ENCODE data around the gene INO80C. TPM values are rescaled to one million over a fixed set of nuclear protein-coding genes. Genes with fewer than 3 reads are reported as not detected.

INO80C gene
- total RNA-seq, 5 donors from 2014 or later (not counting 1 experiment from before 2014, with no cell fraction given) = 19.3 to 29.5 (median 23.1) TPM

- no peaks in the 10 kb centered on the region for H3K9me3 Mint-ChIP-seq
- DNase-seq = no peak
- H3K4me1 ChIP-seq (ENCODE audit: control insufficient read depth in 1 of 2, extremely low read depth in 1 of 2, insufficient read depth in 2 of 2, low read length in 2 of 2) = no peaks in the 10 kb centered on the region
- H3K4me3 Mint-ChIP-seq = no peak overlapping the region
- ATAC-seq (replicated peaks in 1 of 4) = no peak
- no peak overlapping the region for H3K27ac ChIP-seq (ENCODE audit: low read length)
- H3K9me3 ChIP-seq = no peaks in the 10 kb centered on the region
- H3K4me1 Mint-ChIP-seq = peaks cover 0 to 1% (median 0%) of the 10 kb centered on the region in 3 donors
- CTCF ChIA-PET = interaction anchor here in 1 of 2 donors (0.6 kb wide), 1 partner anchor 17 kb away, joined by 4 read pairs; no protein-coding TSS in a partner anchor
- WGBS (ENCODE audit: insufficient coverage) = no CpG with 5 or more reads among the region's 2 CpGs
- no peak overlapping the region for H3K4me3 ChIP-seq (ENCODE audit: control insufficient read depth in 1 of 2, extremely low read depth in 1 of 2, low read length in 1 of 2)
- no peaks in the 10 kb centered on the region for H3K36me3 ChIP-seq (ENCODE audit: control insufficient read depth in 2 of 2, extremely low read depth in 1 of 2, insufficient read depth in 1 of 2, low read length in 1 of 2)
- H3K36me3 Mint-ChIP-seq = no peaks in the 10 kb centered on the region
- POLR2A ChIA-PET = no interaction called here
- no peaks in the 10 kb centered on the region for H3K27me3 Mint-ChIP-seq
- peaks cover 0 to 3% of the 10 kb centered on the region in 2 experiments for H3K27me3 ChIP-seq (replicated peaks in 1 of 2; ENCODE audit: control insufficient read depth in 2 of 2, extremely low read depth in 1 of 2, insufficient read depth in 2 of 2, low read length in 1 of 2)
- H3K27ac Mint-ChIP-seq = no peak overlapping the region
Measured at GRCh38 chr18:35514283-35514682, 16.5 kb upstream of the INO80C start.

- Mint-ChIP-seq H3K9me3 (no peaks in the 10 kb centered on the region), H3K36me3 (no peaks in the 10 kb centered on the region), H3K4me3 (no peak overlapping the region), H3K4me1 (peaks cover 0 to 1% (median 0%) of the 10 kb centered on the region in 3 donors), H3K27me3 (no peaks in the 10 kb centered on the region), H3K27ac (no peak overlapping the region)
- Histone ChIP-seq H3K9me3 (no peaks in the 10 kb centered on the region), H3K27ac (ENCODE audit: low read length) (no peak overlapping the region), H3K4me1 (ENCODE audit: control insufficient read depth in 1 of 2, extremely low read depth in 1 of 2, insufficient read depth in 2 of 2, low read length in 2 of 2) (no peaks in the 10 kb centered on the region), H3K27me3 (replicated peaks in 1 of 2; ENCODE audit: control insufficient read depth in 2 of 2, extremely low read depth in 1 of 2, insufficient read depth in 2 of 2, low read length in 1 of 2) (peaks cover 0 to 3% of the 10 kb centered on the region in 2 experiments), H3K36me3 (ENCODE audit: control insufficient read depth in 2 of 2, extremely low read depth in 1 of 2, insufficient read depth in 1 of 2, low read length in 1 of 2) (no peaks in the 10 kb centered on the region), H3K4me3 (ENCODE audit: control insufficient read depth in 1 of 2, extremely low read depth in 1 of 2, low read length in 1 of 2) (no peak overlapping the region)
- ChIA-PET CTCF (no interaction called here), POLR2A (interaction anchor here in 1 of 2 donors (0.6 kb wide), 1 partner anchor 22 kb away, joined by 3 read pairs; no protein-coding TSS in a partner anchor)
- DNase-seq (no peak), ATAC-seq (replicated peaks in 1 of 4) (no peak)
- 97% methylated on average over 6 of the region's 7 CpGs for WGBS (ENCODE audit: insufficient coverage)
Measured at GRCh38 chr18:35513181-35513936, 15.6 kb upstream of the INO80C start.

GRCh38 chr18:35512761-35513160 is 15.0 kb upstream of the INO80C start:
- ATAC-seq (replicated peaks in 1 of 4) = no peak
- Histone ChIP-seq H3K4me1 (ENCODE audit: control insufficient read depth in 1 of 2, extremely low read depth in 1 of 2, insufficient read depth in 2 of 2, low read length in 2 of 2) (no peaks in the 10 kb centered on the region), H3K36me3 (ENCODE audit: control insufficient read depth in 2 of 2, extremely low read depth in 1 of 2, insufficient read depth in 1 of 2, low read length in 1 of 2) (no peaks in the 10 kb centered on the region), H3K27ac (ENCODE audit: low read length) (no peak overlapping the region), H3K9me3 (no peaks in the 10 kb centered on the region), H3K4me3 (ENCODE audit: control insufficient read depth in 1 of 2, extremely low read depth in 1 of 2, low read length in 1 of 2) (no peak overlapping the region), H3K27me3 (replicated peaks in 1 of 2; ENCODE audit: control insufficient read depth in 2 of 2, extremely low read depth in 1 of 2, insufficient read depth in 2 of 2, low read length in 1 of 2) (peaks cover 0 to 3% of the 10 kb centered on the region in 2 experiments)
- Mint-ChIP-seq H3K27ac (no peak overlapping the region), H3K27me3 (no peaks in the 10 kb centered on the region), H3K36me3 (no peaks in the 10 kb centered on the region), H3K9me3 (no peaks in the 10 kb centered on the region), H3K4me3 (no peak overlapping the region), H3K4me1 (peaks cover 0 to 1% (median 0%) of the 10 kb centered on the region in 3 donors)
- DNase-seq = no peak
- POLR2A ChIA-PET = interaction anchor here in 1 of 2 donors (0.6 kb wide), 1 partner anchor 22 kb away, joined by 3 read pairs; no protein-coding TSS in a partner anchor
- WGBS (ENCODE audit: insufficient coverage) = 86% methylated on average over 1 of the region's 2 CpGs
- CTCF ChIA-PET = no interaction called here

- WGBS (ENCODE audit: insufficient coverage) = no CpG with 5 or more reads among the region's 1 CpG
- H3K4me3 Mint-ChIP-seq = no peak overlapping the region
- no peak overlapping the region for H3K27ac ChIP-seq (ENCODE audit: low read length)
- peaks cover 0 to 3% of the 10 kb centered on the region in 2 experiments for H3K27me3 ChIP-seq (replicated peaks in 1 of 2; ENCODE audit: control insufficient read depth in 2 of 2, extremely low read depth in 1 of 2, insufficient read depth in 2 of 2, low read length in 1 of 2)
- DNase-seq (no peak), ATAC-seq (replicated peaks in 1 of 4) (no peak)
- H3K36me3 ChIP-seq (ENCODE audit: control insufficient read depth in 2 of 2, extremely low read depth in 1 of 2, insufficient read depth in 1 of 2, low read length in 1 of 2) = no peaks in the 10 kb centered on the region
- H3K27me3 Mint-ChIP-seq = no peaks in the 10 kb centered on the region
- no peaks in the 10 kb centered on the region for H3K36me3 Mint-ChIP-seq
- H3K9me3 ChIP-seq = no peaks in the 10 kb centered on the region
- POLR2A ChIA-PET = no interaction called here
- no peak overlapping the region for H3K27ac Mint-ChIP-seq
- H3K9me3 Mint-ChIP-seq = no peaks in the 10 kb centered on the region
- no peak overlapping the region for H3K4me3 ChIP-seq (ENCODE audit: control insufficient read depth in 1 of 2, extremely low read depth in 1 of 2, low read length in 1 of 2)
- peaks cover 0 to 1% (median 0%) of the 10 kb centered on the region in 3 donors for H3K4me1 Mint-ChIP-seq
- no peaks in the 10 kb centered on the region for H3K4me1 ChIP-seq (ENCODE audit: control insufficient read depth in 1 of 2, extremely low read depth in 1 of 2, insufficient read depth in 2 of 2, low read length in 2 of 2)
- CTCF ChIA-PET = interaction anchor here in 1 of 2 donors (0.5 kb wide), 1 partner anchor 648 kb away, joined by 3 read pairs; no protein-coding TSS in a partner anchor
Measured at GRCh38 chr18:35511833-35512232, 14.1 kb upstream of the INO80C start.

GRCh38 chr18:35511428-35511827 is 13.7 kb upstream of the INO80C start:
- H3K9me3 Mint-ChIP-seq = no peaks in the 10 kb centered on the region
- no peak overlapping the region for H3K4me3 Mint-ChIP-seq
- H3K27ac ChIP-seq (ENCODE audit: low read length) = no peak overlapping the region
- 100% methylated on average over 1 of the region's 2 CpGs for WGBS (ENCODE audit: insufficient coverage)
- H3K4me3 ChIP-seq (ENCODE audit: control insufficient read depth in 1 of 2, extremely low read depth in 1 of 2, low read length in 1 of 2) = no peak overlapping the region
- peaks cover 0 to 1% (median 0%) of the 10 kb centered on the region in 3 donors for H3K4me1 Mint-ChIP-seq
- H3K4me1 ChIP-seq (ENCODE audit: control insufficient read depth in 1 of 2, extremely low read depth in 1 of 2, insufficient read depth in 2 of 2, low read length in 2 of 2) = no peaks in the 10 kb centered on the region
- DNase-seq (no peak), ATAC-seq (replicated peaks in 1 of 4) (no peak)
- CTCF ChIA-PET = no interaction called here
- H3K36me3 Mint-ChIP-seq = no peaks in the 10 kb centered on the region
- no peaks in the 10 kb centered on the region for H3K27me3 Mint-ChIP-seq
- no peaks in the 10 kb centered on the region for H3K36me3 ChIP-seq (ENCODE audit: control insufficient read depth in 2 of 2, extremely low read depth in 1 of 2, insufficient read depth in 1 of 2, low read length in 1 of 2)
- POLR2A ChIA-PET = no interaction called here
- peaks cover 0 to 3% of the 10 kb centered on the region in 2 experiments for H3K27me3 ChIP-seq (replicated peaks in 1 of 2; ENCODE audit: control insufficient read depth in 2 of 2, extremely low read depth in 1 of 2, insufficient read depth in 2 of 2, low read length in 1 of 2)
- no peaks in the 10 kb centered on the region for H3K9me3 ChIP-seq
- H3K27ac Mint-ChIP-seq = no peak overlapping the region

GRCh38 chr18:35510076-35510651 is 12.4 kb upstream of the INO80C start:
- Mint-ChIP-seq H3K4me1 (peaks cover 0 to 1% (median 0%) of the 10 kb centered on the region in 3 donors), H3K9me3 (no peaks in the 10 kb centered on the region), H3K27ac (no peak overlapping the region), H3K36me3 (no peaks in the 10 kb centered on the region), H3K27me3 (peaks cover 0 to 5% of the 10 kb centered on the region in 2 donors), H3K4me3 (no peak overlapping the region)
- H3K27ac ChIP-seq (ENCODE audit: low read length) = no peak overlapping the region
- ChIA-PET CTCF (no interaction called here), POLR2A (no interaction called here)
- H3K27me3 ChIP-seq (replicated peaks in 1 of 2; ENCODE audit: control insufficient read depth in 2 of 2, extremely low read depth in 1 of 2, insufficient read depth in 2 of 2, low read length in 1 of 2) = peaks cover 0 to 3% of the 10 kb centered on the region in 2 experiments
- WGBS (ENCODE audit: insufficient coverage) = 92% methylated on average over 3 of the region's 4 CpGs
- H3K4me1 ChIP-seq (ENCODE audit: control insufficient read depth in 1 of 2, extremely low read depth in 1 of 2, insufficient read depth in 2 of 2, low read length in 2 of 2) = no peaks in the 10 kb centered on the region
- no peaks in the 10 kb centered on the region for H3K36me3 ChIP-seq (ENCODE audit: control insufficient read depth in 2 of 2, extremely low read depth in 1 of 2, insufficient read depth in 1 of 2, low read length in 1 of 2)
- no peak for DNase-seq
- H3K4me3 ChIP-seq (ENCODE audit: control insufficient read depth in 1 of 2, extremely low read depth in 1 of 2, low read length in 1 of 2) = no peak overlapping the region
- ATAC-seq (replicated peaks in 1 of 4) = no peak
- no peaks in the 10 kb centered on the region for H3K9me3 ChIP-seq

All from T-cell (primary cell).